Upper lobe of left lung (tissue), 6 donors: ENCODE data around the gene PRKCE. TPM values are rescaled to one million over a fixed set of nuclear protein-coding genes. Genes with fewer than 3 reads are reported as not detected.

Source experiments
- ATAC-seq, 2 donors: fragments of 200-7000 bp; cut with Tn5 transposase; one replicate each; pipeline ENCODE4 v1.9.1; 2022; ENCODE audit warnings: mild to moderate bottlenecking in 2 of 2, moderate library complexity in 2 of 2; ENCODE audit not compliant: low FRiP score in 2 of 2
- DNase-seq, 2 donors: peaks; one replicate each; pipeline ENCODE4 v3.0.0-alpha.2; 2019 to 2020
- H3K27ac ChIP-seq, 4 donors: fragments of 200-600 bp; sonication (generic); one replicate each; pipeline ENCODE4 v1.5.1; 2016 to 2019
- H3K27me3 ChIP-seq, 4 donors: fragments of 200-600 bp; sonication (generic); one replicate each; pipeline ENCODE4 v1.5.1; 2017 to 2019
- H3K36me3 ChIP-seq, 4 donors: fragments of 200-600 bp; sonication (generic); one replicate each; pipeline ENCODE4 v1.5.1; 2016 to 2019
- H3K4me1 ChIP-seq, 4 donors: fragments of 200-600 bp; sonication (generic); one replicate each; pipeline ENCODE4 v1.5.1; 2018 to 2019
- H3K4me3 ChIP-seq, 4 donors: fragments of 200-600 bp; sonication (generic); one replicate each; pipeline ENCODE4 v1.5.1; 2017 to 2019; ENCODE audit warnings: mild to moderate bottlenecking in 2 of 4, moderate library complexity in 1 of 4
- H3K9me3 ChIP-seq, 4 donors: fragments of 200-600 bp; sonication (generic); one replicate each; pipeline ENCODE4 v1.5.1; 2018 to 2019
- EP300 ChIP-seq, 4 donors: sonication (generic); formaldehyde crosslinking; IDR thresholded peaks; one replicate each; pipeline ENCODE4 v1.5.1; 2017; ENCODE audit warnings: antibody characterized with exemption in 4 of 4, control low read depth in 2 of 4
- POLR2A ChIP-seq, 4 donors: fragments of 450-650 bp; IDR thresholded peaks; one replicate each; pipeline ENCODE4 v1.5.1; 2016 to 2017; ENCODE audit warnings: antibody characterized with exemption in 4 of 4, mild to moderate bottlenecking in 2 of 4
- POLR2AphosphoS5 ChIP-seq, 2 donors: sonication (generic); formaldehyde crosslinking; IDR thresholded peaks; one replicate each; pipeline ENCODE4 v1.5.1; 2017; ENCODE audit warnings: antibody characterized with exemption in 2 of 2
- WGBS, 2 donors: methylation state at CpG; one replicate each; pipeline ENCODE4 v1.1.5; 2017 to 2018; 5-methylcytosine and 5-hydroxymethylcytosine counted together
- total RNA-seq, 6 donors: library from RNA; depleted of rRNA in 4 of 6; stranded (reverse); fragments of >200 nt in 4 of 6; gene quantifications; one replicate each; pipeline versions ENCODE4 v1.1.0 to v1.2.1, GENCODE V29; 2016 to 2021
- TF ChIP-seq, protein P1 (sequence below), 6 experiments: fragments of 450-650 bp in 4 of 6; fragments of 200-600 bp in 2 of 6; sonication (generic) in 2 of 6; IDR thresholded peaks; one replicate each; pipeline ENCODE4 v1.5.1; 2016 to 2019; ENCODE audit warnings: antibody characterized with exemption in 6 of 6
- donor health status: DM: no; HTN: no; CAD: no; lungs with moderate emphysema.
- donor health status: DM: no; HTN: yes; CAD: no; lungs with severe emphysema.

The PRKCE gene
- total RNA-seq, 6 donors from 2014 or later, result 54.9 to 124 (median 75.6) TPM

DNA sequence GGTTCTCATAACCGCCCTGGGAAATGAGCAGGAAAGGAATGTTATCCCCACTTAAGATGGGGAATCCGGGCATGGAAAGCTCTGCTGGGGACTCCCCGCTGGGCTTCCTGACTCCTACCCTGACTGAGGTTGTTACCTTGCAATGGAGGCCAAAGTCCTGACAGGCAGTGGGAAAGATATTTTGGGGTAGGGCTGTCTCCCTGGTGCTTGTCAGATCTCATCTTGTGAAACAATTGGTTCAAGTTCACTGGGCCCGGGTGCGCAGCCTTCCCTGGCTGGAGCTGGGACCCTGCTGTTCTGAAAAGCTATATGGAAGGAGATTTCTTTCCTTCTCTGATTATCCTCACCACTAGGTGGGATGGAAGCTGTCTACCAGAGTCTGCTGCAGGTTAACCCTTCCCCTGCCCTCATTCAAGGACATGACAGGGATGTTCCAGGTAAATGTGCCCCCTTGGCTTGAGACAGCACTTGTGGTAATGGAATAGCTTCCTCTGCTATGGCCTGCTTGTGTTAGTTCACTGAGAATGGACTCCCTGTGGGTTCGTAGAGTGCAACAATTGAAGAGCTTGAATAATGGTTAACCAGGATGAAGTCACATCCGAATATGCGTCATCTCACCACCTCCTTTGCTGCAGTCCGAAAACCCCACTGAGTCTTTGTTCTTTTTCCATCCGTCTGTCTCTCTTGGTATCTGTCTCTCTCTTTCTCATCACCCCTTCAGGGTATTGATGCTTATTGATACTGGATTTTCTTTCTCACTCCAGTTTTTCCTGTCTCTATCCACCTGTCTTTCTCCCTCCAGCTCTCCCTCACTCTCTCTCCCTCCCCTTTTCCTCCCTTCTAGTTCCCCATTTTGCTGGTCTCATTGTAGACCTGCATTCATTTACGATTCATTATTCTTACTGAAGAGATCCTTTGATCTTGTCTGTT is 577.9 kb downstream of the PRKCE start:
- TF ChIP-seq, protein P1, sequence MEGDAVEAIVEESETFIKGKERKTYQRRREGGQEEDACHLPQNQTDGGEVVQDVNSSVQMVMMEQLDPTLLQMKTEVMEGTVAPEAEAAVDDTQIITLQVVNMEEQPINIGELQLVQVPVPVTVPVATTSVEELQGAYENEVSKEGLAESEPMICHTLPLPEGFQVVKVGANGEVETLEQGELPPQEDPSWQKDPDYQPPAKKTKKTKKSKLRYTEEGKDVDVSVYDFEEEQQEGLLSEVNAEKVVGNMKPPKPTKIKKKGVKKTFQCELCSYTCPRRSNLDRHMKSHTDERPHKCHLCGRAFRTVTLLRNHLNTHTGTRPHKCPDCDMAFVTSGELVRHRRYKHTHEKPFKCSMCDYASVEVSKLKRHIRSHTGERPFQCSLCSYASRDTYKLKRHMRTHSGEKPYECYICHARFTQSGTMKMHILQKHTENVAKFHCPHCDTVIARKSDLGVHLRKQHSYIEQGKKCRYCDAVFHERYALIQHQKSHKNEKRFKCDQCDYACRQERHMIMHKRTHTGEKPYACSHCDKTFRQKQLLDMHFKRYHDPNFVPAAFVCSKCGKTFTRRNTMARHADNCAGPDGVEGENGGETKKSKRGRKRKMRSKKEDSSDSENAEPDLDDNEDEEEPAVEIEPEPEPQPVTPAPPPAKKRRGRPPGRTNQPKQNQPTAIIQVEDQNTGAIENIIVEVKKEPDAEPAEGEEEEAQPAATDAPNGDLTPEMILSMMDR (IDR thresholded peaks at IDR 0.05), result no peak
- no peak for TF ChIP-seq POLR2AphosphoS5 (IDR thresholded peaks at IDR 0.05)
- no peak for TF ChIP-seq EP300 (IDR thresholded peaks at IDR 0.05)
- no peak for TF ChIP-seq POLR2A (IDR thresholded peaks at IDR 0.05)
- WGBS, 2 donors, result 69 to 80% methylated on average over 8 to 11 of the region's 11 CpGs
- Histone ChIP-seq H3K27me3 (no peaks in the 10 kb centered on the region), H3K9me3 (no peaks in the 10 kb centered on the region), H3K36me3 (no peaks in the 10 kb centered on the region), H3K4me3 (no peak overlapping the region), H3K4me1 (peaks cover 6 to 36% (median 18%) of the 10 kb centered on the region in 4 donors), H3K27ac (peak overlapping the region in 3 of 4 donors; percentile 44 to 77 (median 64))
- no peak for ATAC-seq
- DNase-seq, result no peak

DNA sequence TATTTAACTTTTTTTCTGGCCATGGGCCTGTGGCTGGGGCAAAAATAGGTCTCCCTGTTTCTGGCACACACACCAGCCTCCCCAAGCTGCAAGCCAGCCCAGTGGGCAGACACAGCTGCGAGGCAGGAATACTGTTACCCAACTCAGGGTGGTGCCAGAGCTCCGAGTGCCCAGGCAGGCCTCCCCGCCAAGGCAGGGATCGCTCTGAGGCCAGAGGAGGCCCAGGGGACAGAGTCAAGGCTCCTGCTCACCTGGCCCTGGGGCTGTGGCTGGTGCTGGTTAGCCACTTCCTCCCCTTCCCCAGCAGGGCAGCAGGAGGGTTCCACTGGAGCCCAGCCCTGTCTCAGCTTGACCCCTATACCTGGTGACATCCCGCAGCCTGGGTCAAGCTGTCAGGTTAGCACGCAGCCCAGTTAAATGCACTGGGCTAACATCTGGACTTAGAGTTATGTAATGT is 578.7 kb downstream of the PRKCE start:
- H3K4me1 ChIP-seq, result peaks cover 6 to 28% (median 18%) of the 10 kb centered on the region in 4 donors
- H3K9me3 ChIP-seq, result no peaks in the 10 kb centered on the region
- peak; percentile 65 to 69 for DNase-seq
- H3K27ac ChIP-seq, result peak overlapping the region in 3 of 4 donors; percentile 44 to 77 (median 64)
- WGBS, 2 donors, result 69 to 80% methylated on average over 3 to 6 of the region's 6 CpGs
- ATAC-seq, result peak; percentile 73 to 76
- no peak overlapping the region for H3K4me3 ChIP-seq
- no peaks in the 10 kb centered on the region for H3K36me3 ChIP-seq
- TF ChIP-seq POLR2AphosphoS5 (IDR thresholded peaks at IDR 0.05) (no peak), POLR2A (IDR thresholded peaks at IDR 0.05) (no peak), EP300 (IDR thresholded peaks at IDR 0.05) (no peak)
- TF ChIP-seq, protein P1 (IDR thresholded peaks at IDR 0.05), result peak in 3 of 6 experiments; percentile 18 to 43 (median 27)
- no peaks in the 10 kb centered on the region for H3K27me3 ChIP-seq

DNA sequence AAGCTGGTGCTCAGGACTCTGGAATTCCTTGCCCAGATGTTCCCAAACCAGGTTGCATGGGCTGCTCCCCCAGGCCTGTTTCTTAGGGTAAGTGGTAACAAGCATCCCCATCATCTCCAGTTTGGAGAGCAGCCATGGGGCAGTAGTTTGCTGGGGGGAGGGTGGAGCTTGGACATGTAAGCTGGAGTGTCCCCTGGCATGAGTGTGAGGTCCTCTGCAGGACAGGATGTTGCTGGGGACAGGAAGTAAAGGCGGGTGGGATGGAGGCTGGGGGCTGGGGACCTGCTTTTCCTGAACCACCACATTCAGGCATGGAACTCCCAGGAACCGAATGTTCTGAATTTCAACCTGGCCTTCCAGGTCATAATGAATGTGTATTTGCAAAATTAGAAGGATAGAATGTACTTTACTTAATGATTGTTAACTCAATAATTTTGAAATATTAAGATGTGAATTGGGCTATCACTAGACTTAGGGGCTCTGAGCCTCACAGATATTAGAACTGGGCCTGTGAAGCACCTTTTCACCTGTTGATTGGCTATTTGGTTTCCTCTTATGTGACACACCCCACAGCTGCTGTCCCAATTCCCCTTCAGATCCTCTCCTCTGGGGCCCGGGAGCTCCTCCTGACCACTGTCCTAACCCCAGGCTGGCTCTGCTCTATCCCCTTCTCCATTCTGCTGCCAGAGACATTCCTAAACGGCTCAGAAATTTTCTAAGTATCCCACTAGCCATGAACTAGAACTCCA is 579.4 kb downstream of the PRKCE start:
- H3K36me3 ChIP-seq, result no peaks in the 10 kb centered on the region
- DNase-seq (peak in 1 of 2 donors; percentile 42), ATAC-seq (no peak)
- no peaks in the 10 kb centered on the region for H3K27me3 ChIP-seq
- WGBS, 2 donors, result 63 to 75% methylated on average over 4 of the region's 4 CpGs
- peak; percentile 58 to 73 for TF ChIP-seq POLR2AphosphoS5 (IDR thresholded peaks at IDR 0.05)
- TF ChIP-seq EP300 (IDR thresholded peaks at IDR 0.05), result peak in 3 of 4 donors; percentile 29 to 84 (median 39)
- no peak for TF ChIP-seq POLR2A (IDR thresholded peaks at IDR 0.05)
- TF ChIP-seq, protein P1 (IDR thresholded peaks at IDR 0.05), result no peak
- H3K9me3 ChIP-seq, result no peaks in the 10 kb centered on the region
- no peak overlapping the region for H3K4me3 ChIP-seq
- peak overlapping the region in 3 of 4 donors; percentile 44 to 77 (median 71) for H3K27ac ChIP-seq
- H3K4me1 ChIP-seq, result peaks cover 6 to 25% (median 16%) of the 10 kb centered on the region in 4 donors

DNA sequence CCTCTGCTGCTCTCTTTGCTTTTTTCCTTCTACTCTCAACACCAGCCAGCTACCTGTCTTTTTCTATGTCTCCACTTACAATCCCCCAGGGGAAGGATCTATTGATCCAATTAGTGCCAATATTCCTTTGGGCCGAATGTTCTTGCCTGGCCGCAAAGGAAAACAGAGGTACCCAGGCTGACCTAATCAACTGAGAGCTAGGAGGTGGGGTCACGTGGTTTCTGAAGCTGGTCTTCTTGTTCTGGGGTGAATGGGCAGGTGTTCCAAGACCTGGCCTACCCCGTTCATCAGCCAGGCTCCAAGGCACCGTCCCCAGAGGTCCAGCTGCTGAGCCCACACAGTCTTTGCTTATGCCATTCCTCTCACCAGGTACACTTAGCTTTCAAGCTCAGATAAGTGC is 580.2 kb downstream of the PRKCE start:
- H3K4me3 ChIP-seq, result no peak overlapping the region
- DNase-seq (no peak), ATAC-seq (no peak)
- 95 to 97% methylated on average over 5 of the region's 5 CpGs for WGBS, 2 donors
- no peaks in the 10 kb centered on the region for H3K27me3 ChIP-seq
- H3K9me3 ChIP-seq, result no peaks in the 10 kb centered on the region
- peak overlapping the region in 3 of 4 donors; percentile 44 to 71 (median 69) for H3K27ac ChIP-seq
- H3K4me1 ChIP-seq, result peaks cover 6 to 22% (median 16%) of the 10 kb centered on the region in 4 donors
- no peaks in the 10 kb centered on the region for H3K36me3 ChIP-seq
- TF ChIP-seq EP300 (IDR thresholded peaks at IDR 0.05) (no peak), POLR2AphosphoS5 (IDR thresholded peaks at IDR 0.05) (no peak), POLR2A (IDR thresholded peaks at IDR 0.05) (no peak)
- TF ChIP-seq, protein P1 (IDR thresholded peaks at IDR 0.05), result no peak
